Measurements from ENCODE around the gene DPYD. TPM values are rescaled to one million over a fixed set of nuclear protein-coding genes. Genes with fewer than 3 reads are reported as not detected.

The DPYD gene
- total RNA-seq, 2 experiments from 2014 or later, result 34.4 to 35.9 TPM

GRCh38 chr1:97567000-97567749 is 353.7 kb downstream of the DPYD start:
- peaks cover 63% of the 10 kb centered on the region for H3K36me3 Mint-ChIP-seq (ENCODE audit: low read depth)
- Histone ChIP-seq H3K4me1 (ENCODE audit: insufficient read depth, low read length) (no peaks in the 10 kb centered on the region), H3K4me3 (ENCODE audit: low read length) (no peak overlapping the region), H3K27me3 (ENCODE audit: control insufficient read depth in 1 of 2, insufficient read depth in 2 of 2, low read length in 2 of 2) (no peaks in the 10 kb centered on the region), H3K36me3 (ENCODE audit: insufficient read depth, low read length) (peaks cover 11% of the 10 kb centered on the region), H3K27ac (ENCODE audit: low read depth in 1 of 2, low read length in 2 of 2) (no peak overlapping the region), H3K9me3 (ENCODE audit: control insufficient read depth in 1 of 2, insufficient read depth in 1 of 2, low read length in 2 of 2) (no peaks in the 10 kb centered on the region)
- H3K27ac Mint-ChIP-seq, result no peak overlapping the region
- ChIA-PET POLR2A (no interaction called here), CTCF (no interaction called here)
- no peak overlapping the region for H3K4me3 Mint-ChIP-seq
- ATAC-seq (ENCODE audit: poor library complexity) (no peak), DNase-seq (no peak)
- no peaks in the 10 kb centered on the region for H3K9me3 Mint-ChIP-seq
- H3K27me3 Mint-ChIP-seq, result no peaks in the 10 kb centered on the region
- H3K4me1 Mint-ChIP-seq (ENCODE audit: low read depth), result no peaks in the 10 kb centered on the region
- no peak for TF ChIP-seq CTCF (IDR thresholded peaks at IDR 0.05)
- intact Hi-C loops (cut with DNase I, micrococcal nuclease), result no loop called here

GRCh38 chr1:97565886-97566285 is 354.9 kb downstream of the DPYD start:
- no peak overlapping the region for H3K27ac Mint-ChIP-seq
- CTCF ChIA-PET, result interaction anchor here (1.2 kb wide), 1 partner anchor 15 kb away, joined by 3 read pairs; no protein-coding TSS in a partner anchor
- no peak overlapping the region for H3K4me3 Mint-ChIP-seq
- Histone ChIP-seq H3K4me1 (ENCODE audit: insufficient read depth, low read length) (no peaks in the 10 kb centered on the region), H3K4me3 (ENCODE audit: low read length) (no peak overlapping the region), H3K27me3 (ENCODE audit: control insufficient read depth in 1 of 2, insufficient read depth in 2 of 2, low read length in 2 of 2) (no peaks in the 10 kb centered on the region), H3K9me3 (ENCODE audit: control insufficient read depth in 1 of 2, insufficient read depth in 1 of 2, low read length in 2 of 2) (no peaks in the 10 kb centered on the region), H3K36me3 (ENCODE audit: insufficient read depth, low read length) (peaks cover 6% of the 10 kb centered on the region), H3K27ac (ENCODE audit: low read depth in 1 of 2, low read length in 2 of 2) (no peak overlapping the region)
- POLR2A ChIA-PET, result no interaction called here
- no peak for TF ChIP-seq CTCF (IDR thresholded peaks at IDR 0.05)
- no peaks in the 10 kb centered on the region for H3K27me3 Mint-ChIP-seq
- no peak for ATAC-seq (ENCODE audit: poor library complexity)
- peaks cover 64% of the 10 kb centered on the region for H3K36me3 Mint-ChIP-seq (ENCODE audit: low read depth)
- intact Hi-C loops (cut with DNase I, micrococcal nuclease), result no loop called here
- DNase-seq, result no peak
- H3K4me1 Mint-ChIP-seq (ENCODE audit: low read depth), result no peaks in the 10 kb centered on the region
- H3K9me3 Mint-ChIP-seq, result no peaks in the 10 kb centered on the region

- ChIA-PET CTCF (no interaction called here), POLR2A (no interaction called here)
- DNase-seq, result no peak
- Histone ChIP-seq H3K4me1 (ENCODE audit: insufficient read depth, low read length) (no peaks in the 10 kb centered on the region), H3K27me3 (ENCODE audit: control insufficient read depth in 1 of 2, insufficient read depth in 2 of 2, low read length in 2 of 2) (no peaks in the 10 kb centered on the region), H3K9me3 (ENCODE audit: control insufficient read depth in 1 of 2, insufficient read depth in 1 of 2, low read length in 2 of 2) (no peaks in the 10 kb centered on the region), H3K36me3 (ENCODE audit: insufficient read depth, low read length) (peaks cover 3% of the 10 kb centered on the region), H3K27ac (ENCODE audit: low read depth in 1 of 2, low read length in 2 of 2) (no peak overlapping the region), H3K4me3 (ENCODE audit: low read length) (no peak overlapping the region)
- Mint-ChIP-seq H3K27me3 (no peaks in the 10 kb centered on the region), H3K4me1 (ENCODE audit: low read depth) (no peaks in the 10 kb centered on the region), H3K9me3 (no peaks in the 10 kb centered on the region), H3K36me3 (ENCODE audit: low read depth) (peaks cover 68% of the 10 kb centered on the region), H3K4me3 (no peak overlapping the region), H3K27ac (no peak overlapping the region)
- no peak for TF ChIP-seq CTCF (IDR thresholded peaks at IDR 0.05)
- ATAC-seq (ENCODE audit: poor library complexity), result no peak
- intact Hi-C loops (cut with DNase I, micrococcal nuclease), result no loop called here
These were observed 356.9 kb downstream of the DPYD start for GRCh38 chr1:97563926-97564325.

Measured in CD4-positive, alpha-beta T cell (primary cell).